ENCODE measurements around the gene RNFT2.

GRCh38 chr12:116861320-116861719 is 123.2 kb downstream of the RNFT2 start:
- TF ChIP-seq CTCF (IDR thresholded peaks at IDR 0.05) (no peak), POLR2A (IDR thresholded peaks at IDR 0.05) (no peak)

Data from lower leg skin (tissue), 3 donors.